B cell (primary cell): ENCODE measurements around the gene SH2D4B. TPM values are rescaled to one million over a fixed set of nuclear protein-coding genes. Genes with fewer than 3 reads are reported as not detected.

Source experiments
- ATAC-seq: fragments of 200-7000 bp; cut with Tn5 transposase; one replicate; pipeline ENCODE4 v1.10.0; 2021; ENCODE audit warnings: low read depth, mild to moderate bottlenecking, moderate number of reproducible peaks, moderate library complexity
- CTCF ChIA-PET: fragments of 350-600 bp; sonication (Branson Sonifier 250); formaldehyde crosslinking; loops from one replicate; lab custom pipeline; 2021; ENCODE audit warnings: antibody characterized with exemption, inconsistent platforms; lab: Charles Lee
- POLR2A ChIA-PET: fragments of 350-600 bp; sonication (Branson Sonifier 250); formaldehyde crosslinking; loops from one replicate; lab custom pipeline; 2021; ENCODE audit warnings: antibody characterized with exemption; lab: Charles Lee
- DNase-seq: peaks from one replicate; pipeline ENCODE4 v3.0.0; 2013
- H2AFZ ChIP-seq: 2 replicates; pipeline ENCODE4 v1.6.1; 2012; ENCODE audit warnings: mild to moderate bottlenecking, low read depth, low read length; ENCODE audit not compliant: insufficient read depth, poor library complexity, severe bottlenecking
- H3K27ac ChIP-seq, 2 donors: 1 replicate in 1 of 2; 2 replicates in 1 of 2; pipeline ENCODE4 v1.5.1; 2012 to 2013; ENCODE audit warnings: low read length in 2 of 2, mild to moderate bottlenecking in 2 of 2, moderate library complexity in 1 of 2
- H3K27me3 ChIP-seq, 4 experiments: fragments of 200-600 bp in 1 of 4; sonication (generic) in 1 of 4; replicated peaks in 1 of 4; 1 replicate in 2 of 4; 2 replicates in 2 of 4; pipeline versions ENCODE4 v1.6.1 to v1.7.0; 2013 to 2016; ENCODE audit warnings: low read length in 3 of 4, mild to moderate bottlenecking in 2 of 4, mixed read lengths in 1 of 4, moderate library complexity in 1 of 4; ENCODE audit not compliant: insufficient read depth in 4 of 4, control insufficient read depth in 3 of 4; ENCODE audit errors: control extremely low read depth in 1 of 4
- H3K36me3 ChIP-seq, 2 experiments: replicated peaks in 1 of 2; 1 replicate in 1 of 2; 2 replicates in 1 of 2; pipeline versions ENCODE4 v1.6.1 to v1.7.1; 2013; ENCODE audit warnings: low read length in 1 of 2; ENCODE audit not compliant: insufficient read depth in 2 of 2, control insufficient read depth in 1 of 2; ENCODE audit errors: control extremely low read depth in 1 of 2, extremely low read depth in 1 of 2
- H3K4me1 ChIP-seq, 2 donors: fragments of 200-600 bp in 1 of 2; sonication (generic) in 1 of 2; 1 replicate in 1 of 2; 2 replicates in 1 of 2; pipeline versions ENCODE4 v1.5.1 to v1.6.1; 2013 to 2017; ENCODE audit warnings: low read length in 2 of 2; ENCODE audit not compliant: control insufficient read depth in 2 of 2, insufficient read depth in 2 of 2
- H3K4me2 ChIP-seq: replicated peaks from 2 replicates; pipeline ENCODE3; 2012; ENCODE audit warnings: mild to moderate bottlenecking, low read depth, low read length; ENCODE audit not compliant: poor library complexity, severe bottlenecking
- H3K4me3 ChIP-seq, 5 experiments: fragments of 200-600 bp in 1 of 5; sonication (generic) in 1 of 5; 1 replicate in 3 of 5; 2 replicates in 2 of 5; pipeline versions ENCODE4 v1.5.1 to v1.7.0; 2011 to 2016; ENCODE audit warnings: low read length in 4 of 5, mild to moderate bottlenecking in 4 of 5, low read depth in 2 of 5, control low read depth in 1 of 5, moderate library complexity in 1 of 5; ENCODE audit not compliant: insufficient read depth in 1 of 5; ENCODE audit errors: control extremely low read depth in 1 of 5, extremely low read depth in 1 of 5
- H3K79me2 ChIP-seq: fragments of 200-600 bp; sonication (generic); one replicate; pipeline ENCODE4 v1.6.0; 2016; ENCODE audit warnings: low read length; ENCODE audit not compliant: control insufficient read depth, insufficient read depth
- H3K9ac ChIP-seq: fragments of 200-600 bp; sonication (generic); 2 replicates; pipeline ENCODE4 v1.6.1; 2017; ENCODE audit warnings: mild to moderate bottlenecking, low read length, moderate library complexity
- H3K9me3 ChIP-seq, 3 donors: one replicate each; pipeline versions ENCODE4 v1.6.1 to v1.7.1; 2013; ENCODE audit warnings: low read length in 2 of 3; ENCODE audit not compliant: control insufficient read depth in 2 of 3, insufficient read depth in 1 of 3; ENCODE audit errors: control extremely low read depth in 1 of 3
- H4K20me1 ChIP-seq: 2 replicates; pipeline ENCODE4 v1.6.0; 2012; ENCODE audit warnings: mild to moderate bottlenecking, low read length; ENCODE audit not compliant: insufficient read depth, control insufficient read depth, poor library complexity, severe bottlenecking
- H3K27ac Mint-ChIP-seq: one replicate; pipeline ENCODE4 v1.8.0; 2021; ENCODE audit warnings: mixed read lengths
- H3K27me3 Mint-ChIP-seq: one replicate; pipeline ENCODE4 v1.8.0; 2021; ENCODE audit warnings: mixed read lengths
- H3K4me1 Mint-ChIP-seq: one replicate; pipeline ENCODE4 v1.8.0; 2021; ENCODE audit warnings: mixed read lengths
- H3K4me3 Mint-ChIP-seq: one replicate; pipeline ENCODE4 v1.8.0; 2021; ENCODE audit warnings: mixed read lengths
- H3K9me3 Mint-ChIP-seq: one replicate; pipeline ENCODE4 v1.8.0; 2022; ENCODE audit warnings: mixed read lengths; ENCODE audit not compliant: insufficient read depth
- EZH2 ChIP-seq: IDR thresholded peaks from 2 replicates; pipeline ENCODE4 v1.6.1; 2012; ENCODE audit warnings: borderline replicate concordance, low read depth, mild to moderate bottlenecking, moderate library complexity, low read length; ENCODE audit not compliant: insufficient read depth, poor library complexity, severe bottlenecking
- WGBS: methylation state at CpG from one replicate; pipeline ENCODE4 v1.1.5; 2013; ENCODE audit warnings: missing lambda C conversion rate; ENCODE audit not compliant: insufficient coverage; 5-methylcytosine and 5-hydroxymethylcytosine counted together
- intact Hi-C: fragments of 100-400 bp; cut with micrococcal nuclease; formaldehyde crosslinking; loops from one replicate; pipeline ENCODE4 v1.10.0; 2022
- polyA plus RNA-seq: library from polyadenylated mRNA; depleted of rRNA; stranded (reverse); fragments of >200 nt; gene quantifications from 2 replicates; pipeline ENCODE4 v1.2.3, GENCODE V29; 2012
- total RNA-seq, 2 donors: library from RNA; stranded (reverse); fragments of 120-200 nt in 1 of 2; gene quantifications; 1 replicate in 1 of 2; 2 replicates in 1 of 2; pipeline versions ENCODE4 v1.2.3 to v1.2.4, GENCODE V29; 2013 to 2022
- TF ChIP-seq, protein P1 (sequence below): fragments of 200-600 bp; IDR thresholded peaks from one replicate; pipeline ENCODE4 v1.8.0; 2022; ENCODE audit warnings: antibody characterized with exemption, mild to moderate bottlenecking

The SH2D4B gene
- total and polyA plus RNA-seq, 2 donors (not counting 1 experiment from before 2014, with no cell fraction given): 0.09 to 0.22 TPM

DNA sequence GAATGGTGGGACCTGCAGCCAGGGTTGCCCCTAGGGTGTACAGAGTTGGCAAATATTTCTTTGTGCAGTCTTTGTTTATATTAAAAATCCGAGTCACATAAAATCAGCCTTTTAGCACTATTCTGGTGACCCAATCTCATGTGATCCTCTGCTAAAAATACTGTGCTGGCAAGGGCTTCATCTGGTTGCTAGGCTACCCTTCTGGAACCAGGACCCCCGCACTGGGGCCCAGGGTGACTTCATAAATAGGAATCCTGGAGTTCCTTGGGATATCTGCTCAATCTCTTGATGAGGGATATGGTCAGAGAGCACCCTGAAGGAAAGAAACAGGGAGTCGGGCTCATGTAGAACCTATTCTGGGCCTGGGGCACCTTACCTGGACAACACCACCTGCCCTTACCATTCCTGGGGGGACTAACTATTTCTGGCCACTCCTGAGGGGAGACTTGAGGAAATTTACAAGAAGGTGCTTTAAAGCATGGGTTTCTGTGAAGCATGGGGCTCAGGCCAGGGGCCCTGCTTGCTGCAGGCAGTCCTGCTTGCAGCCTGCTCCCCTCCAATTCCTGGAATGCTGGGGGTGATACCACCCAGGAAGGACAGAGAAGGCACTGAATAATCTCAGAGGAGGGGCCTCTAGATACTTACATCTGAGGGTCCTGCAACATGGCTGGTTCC, 44.7 kb downstream of the SH2D4B start:
- Histone ChIP-seq H3K4me2 (no peak overlapping the region), H3K79me2 (no peaks in the 10 kb centered on the region), H3K9me3 (peaks cover 0 to 2% (median 0%) of the 10 kb centered on the region in 3 donors), H3K4me1 (peaks cover 10 to 23% of the 10 kb centered on the region in 2 donors), H3K36me3 (no peaks in the 10 kb centered on the region), H3K27ac (no peak overlapping the region), H2AFZ (no peak overlapping the region), H3K4me3 (no peak overlapping the region), H3K9ac (no peak overlapping the region), H3K27me3 (no peaks in the 10 kb centered on the region), H4K20me1 (no peaks in the 10 kb centered on the region)
- WGBS: 100% methylated on average over 1 of the region's 3 CpGs
- Mint-ChIP-seq H3K4me1 (peaks cover 18% of the 10 kb centered on the region), H3K27ac (no peak overlapping the region), H3K9me3 (no peaks in the 10 kb centered on the region), H3K27me3 (no peaks in the 10 kb centered on the region), H3K4me3 (no peak overlapping the region)
- intact Hi-C loops: no loop called here
- TF ChIP-seq, protein P1, sequence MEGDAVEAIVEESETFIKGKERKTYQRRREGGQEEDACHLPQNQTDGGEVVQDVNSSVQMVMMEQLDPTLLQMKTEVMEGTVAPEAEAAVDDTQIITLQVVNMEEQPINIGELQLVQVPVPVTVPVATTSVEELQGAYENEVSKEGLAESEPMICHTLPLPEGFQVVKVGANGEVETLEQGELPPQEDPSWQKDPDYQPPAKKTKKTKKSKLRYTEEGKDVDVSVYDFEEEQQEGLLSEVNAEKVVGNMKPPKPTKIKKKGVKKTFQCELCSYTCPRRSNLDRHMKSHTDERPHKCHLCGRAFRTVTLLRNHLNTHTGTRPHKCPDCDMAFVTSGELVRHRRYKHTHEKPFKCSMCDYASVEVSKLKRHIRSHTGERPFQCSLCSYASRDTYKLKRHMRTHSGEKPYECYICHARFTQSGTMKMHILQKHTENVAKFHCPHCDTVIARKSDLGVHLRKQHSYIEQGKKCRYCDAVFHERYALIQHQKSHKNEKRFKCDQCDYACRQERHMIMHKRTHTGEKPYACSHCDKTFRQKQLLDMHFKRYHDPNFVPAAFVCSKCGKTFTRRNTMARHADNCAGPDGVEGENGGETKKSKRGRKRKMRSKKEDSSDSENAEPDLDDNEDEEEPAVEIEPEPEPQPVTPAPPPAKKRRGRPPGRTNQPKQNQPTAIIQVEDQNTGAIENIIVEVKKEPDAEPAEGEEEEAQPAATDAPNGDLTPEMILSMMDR: no peak
- TF ChIP-seq EZH2: no peak
- DNase-seq (no peak), ATAC-seq (no peak)
- ChIA-PET POLR2A (no interaction called here), CTCF (no interaction called here)

- H3K4me2 ChIP-seq: no peak overlapping the region
- DNase-seq (no peak), ATAC-seq (no peak)
- Mint-ChIP-seq H3K27me3 (no peaks in the 10 kb centered on the region), H3K27ac (no peak overlapping the region), H3K9me3 (no peaks in the 10 kb centered on the region), H3K4me3 (no peak overlapping the region), H3K4me1 (peaks cover 16% of the 10 kb centered on the region)
- H3K4me1 ChIP-seq: peaks cover 9 to 17% of the 10 kb centered on the region in 2 donors
- WGBS: no CpG with 5 or more reads among the region's 1 CpG
- no peaks in the 10 kb centered on the region for H4K20me1 ChIP-seq
- no peak overlapping the region for H2AFZ ChIP-seq
- no peak for TF ChIP-seq EZH2
- TF ChIP-seq, protein P1: no peak
- no peak overlapping the region for H3K27ac ChIP-seq
- ChIA-PET POLR2A (no interaction called here), CTCF (interaction anchor here (0.8 to 2.2 kb wide), 6 partner anchors 13 to 206 kb away, joined by 3 to 7 read pairs (median 4); no protein-coding TSS in a partner anchor)
- no peak overlapping the region for H3K9ac ChIP-seq
- intact Hi-C loops: no loop called here
- H3K36me3 ChIP-seq: no peaks in the 10 kb centered on the region
- H3K79me2 ChIP-seq: no peaks in the 10 kb centered on the region
- H3K4me3 ChIP-seq: no peak overlapping the region
- no peaks in the 10 kb centered on the region for H3K9me3 ChIP-seq
- no peaks in the 10 kb centered on the region for H3K27me3 ChIP-seq
Observed at GRCh38 chr10:80583685-80584084, 46.0 kb downstream of the SH2D4B start.
